Activated CD8-positive, alpha-beta memory T cell treated with anti-CD3 and anti-CD28 coated beads, Interleukin-2, amount 50 U/mL, for 48 hours (primary cell): ENCODE results near the gene IFNA6.
"Not testable (repeated sequence)": the region's sequence is repeated elsewhere in the genome, so short reads cannot be mapped to it uniquely, and the experiment has no call there.

Experiments used
- DNase-seq: peaks from one replicate; pipeline ENCODE4 v3.0.0-alpha.2; 2020

Gene IFNA6

GRCh38 chr9:21350787-21351186 is at the start of gene IFNA6:
IFNA6 (minus strand) TSS chr9:21350887; CDS start chr9:21350887, 0 bp downstream.
- no peak for DNase-seq

GRCh38 chr9:21399956-21400355 is 49.3 kb upstream of the IFNA6 start:
- no peak for DNase-seq

- DNase-seq: no peak
Observed at GRCh38 chr9:21398955-21399489, 48.3 kb upstream of the IFNA6 start.

GRCh38 chr9:21395778-21396717 is 45.4 kb upstream of the IFNA6 start:
- DNase-seq: peak; percentile 84

GRCh38 chr9:21392270-21392669 is 41.6 kb upstream of the IFNA6 start:
- no peak for DNase-seq

- no peak for DNase-seq
Observed at GRCh38 chr9:21385131-21385670, 34.5 kb upstream of the IFNA6 start, which contains the start of gene IFNA2. IFNA2 (minus strand) TSS chr9:21385398; CDS start chr9:21385329, 69 bp downstream.

GRCh38 chr9:21383627-21384026 is 32.9 kb upstream of the IFNA6 start:
- DNase-seq: no peak

- DNase-seq: no peak
Observed at GRCh38 chr9:21381448-21382339, 31.0 kb upstream of the IFNA6 start.

- DNase-seq: not testable (repeated sequence)
Observed at GRCh38 chr9:21371467-21371866, 20.8 kb upstream of the IFNA6 start.

- DNase-seq: no peak
Observed at GRCh38 chr9:21367957-21368356, 17.3 kb upstream of the IFNA6 start, which contains the start of gene IFNA13. IFNA13 (minus strand) TSS chr9:21368057; CDS start chr9:21368010, 47 bp downstream.

- not testable (repeated sequence) for DNase-seq
Observed at GRCh38 chr9:21367169-21367568, 16.5 kb upstream of the IFNA6 start.

GRCh38 chr9:21362287-21362686 is 11.6 kb upstream of the IFNA6 start:
- no peak for DNase-seq

GRCh38 chr9:21357479-21358460 is 7.1 kb upstream of the IFNA6 start:
- DNase-seq: no peak

- no peak for DNase-seq
Observed at GRCh38 chr9:21348430-21348970, 2.2 kb downstream of the IFNA6 start.

- DNase-seq: no peak
Observed at GRCh38 chr9:21340735-21341134, 10.0 kb downstream of the IFNA6 start.

GRCh38 chr9:21336457-21336856 is 14.2 kb downstream of the IFNA6 start:
- DNase-seq: no peak

- peak; percentile 91 for DNase-seq
Observed at GRCh38 chr9:21334701-21335632, 15.7 kb downstream of the IFNA6 start, which contains the start of gene KLHL9. KLHL9 (minus strand) TSS chr9:21335404; CDS start chr9:21334859, 545 bp downstream.

GRCh38 chr9:21333226-21333625 is 17.5 kb downstream of the IFNA6 start:
- DNase-seq: no peak

- no peak for DNase-seq
Observed at GRCh38 chr9:21331676-21332402, 18.8 kb downstream of the IFNA6 start.
